ENCODE data around the gene AP4M1.

DNA sequence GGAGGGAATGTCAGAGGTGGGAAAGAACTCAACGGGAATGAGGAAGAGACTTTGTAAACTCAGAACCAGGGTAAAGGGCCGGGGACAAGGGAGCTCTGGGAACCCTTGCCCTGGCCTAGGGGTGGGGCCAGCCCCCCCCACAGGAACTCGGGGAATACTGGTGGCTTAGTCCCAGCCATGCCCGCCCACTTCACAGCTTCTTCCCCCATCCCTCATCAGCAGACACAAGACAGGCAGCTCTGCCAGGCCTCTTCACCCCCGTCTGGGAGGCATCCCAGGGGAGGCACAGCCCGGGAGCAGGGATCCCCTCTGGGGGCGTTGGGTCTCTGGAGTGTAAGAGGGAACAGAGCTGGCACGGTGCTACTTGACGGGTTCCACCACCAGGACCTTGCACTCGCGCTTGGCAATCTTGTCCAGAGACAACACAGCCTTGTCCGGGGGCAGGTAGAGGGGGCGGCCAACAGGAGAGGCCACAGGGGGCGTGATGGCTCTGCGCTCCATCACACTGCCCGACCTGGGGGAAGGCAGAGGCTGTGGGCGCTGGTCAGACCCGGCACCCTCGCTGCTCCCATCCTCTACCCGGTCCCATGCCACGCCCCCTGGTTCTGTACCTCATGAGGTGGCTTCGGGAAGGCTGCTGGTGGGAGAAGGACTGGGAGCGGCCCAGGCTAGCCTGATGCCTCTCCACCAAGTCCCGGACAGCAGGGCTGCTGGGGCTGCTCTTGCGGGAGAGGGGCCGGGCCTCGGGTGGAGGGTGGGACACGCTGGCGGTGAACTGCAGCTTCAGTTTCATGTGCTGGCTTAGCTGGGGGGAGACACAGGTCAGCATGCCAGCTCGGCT lies 53.4 kb downstream of the AP4M1 start:
- TF ChIP-seq, protein P1, sequence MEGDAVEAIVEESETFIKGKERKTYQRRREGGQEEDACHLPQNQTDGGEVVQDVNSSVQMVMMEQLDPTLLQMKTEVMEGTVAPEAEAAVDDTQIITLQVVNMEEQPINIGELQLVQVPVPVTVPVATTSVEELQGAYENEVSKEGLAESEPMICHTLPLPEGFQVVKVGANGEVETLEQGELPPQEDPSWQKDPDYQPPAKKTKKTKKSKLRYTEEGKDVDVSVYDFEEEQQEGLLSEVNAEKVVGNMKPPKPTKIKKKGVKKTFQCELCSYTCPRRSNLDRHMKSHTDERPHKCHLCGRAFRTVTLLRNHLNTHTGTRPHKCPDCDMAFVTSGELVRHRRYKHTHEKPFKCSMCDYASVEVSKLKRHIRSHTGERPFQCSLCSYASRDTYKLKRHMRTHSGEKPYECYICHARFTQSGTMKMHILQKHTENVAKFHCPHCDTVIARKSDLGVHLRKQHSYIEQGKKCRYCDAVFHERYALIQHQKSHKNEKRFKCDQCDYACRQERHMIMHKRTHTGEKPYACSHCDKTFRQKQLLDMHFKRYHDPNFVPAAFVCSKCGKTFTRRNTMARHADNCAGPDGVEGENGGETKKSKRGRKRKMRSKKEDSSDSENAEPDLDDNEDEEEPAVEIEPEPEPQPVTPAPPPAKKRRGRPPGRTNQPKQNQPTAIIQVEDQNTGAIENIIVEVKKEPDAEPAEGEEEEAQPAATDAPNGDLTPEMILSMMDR (conservative IDR thresholded peaks at IDR 0.05) = no peak
- TF ChIP-seq ZFX (IDR thresholded peaks at IDR 0.05) = no peak
